Measurements from ENCODE around the gene GPC5. TPM values are rescaled to one million over a fixed set of nuclear protein-coding genes. Genes with fewer than 3 reads are reported as not detected.

The GPC5 gene
- total RNA-seq, 1 experiment from 2014 or later: 0.15 TPM

GRCh38 chr13:92225861-92226260, 827.4 kb downstream of the GPC5 start:
- Histone ChIP-seq H3K4me1 (ENCODE audit: insufficient read depth, low read length) (no peaks in the 10 kb centered on the region), H3K4me2 (ENCODE audit: insufficient read depth, insufficient read length, low read length) (no peak overlapping the region), H2BK12ac (ENCODE audit: insufficient read length, low read depth, low read length) (no peak overlapping the region), H2BK120ac (ENCODE audit: low read depth, low read length, poor library complexity, severe bottlenecking) (no peak overlapping the region), H4K91ac (ENCODE audit: insufficient read length, low read depth, low read length) (no peak overlapping the region), H2AFZ (ENCODE audit: low read length) (no peak overlapping the region), H3T11ph (ENCODE audit: low read length) (no peak overlapping the region), H3K23me2 (ENCODE audit: insufficient read length, low read depth, low read length, poor library complexity, severe bottlenecking) (no peaks in the 10 kb centered on the region), H3K14ac (ENCODE audit: insufficient read depth, low read length) (no peak overlapping the region), H3K27ac (ENCODE audit: insufficient read length, low read depth, low read length) (no peak overlapping the region), H2BK5ac (ENCODE audit: insufficient read length, low read length) (no peak overlapping the region), H3K4ac (ENCODE audit: low read depth, low read length) (no peak overlapping the region), H4K5ac (ENCODE audit: insufficient read length, low read depth, low read length) (no peak overlapping the region), H4K20me1 (ENCODE audit: control insufficient read depth, insufficient read depth, insufficient read length) (no peaks in the 10 kb centered on the region), H3K9ac (ENCODE audit: extremely low read depth, insufficient read length, low read length) (no peak overlapping the region), H3K79me2 (ENCODE audit: insufficient read depth, low read length) (no peaks in the 10 kb centered on the region), H3K23ac (ENCODE audit: insufficient read length, low read depth, low read length) (no peak overlapping the region), H4K8ac (replicated peaks; ENCODE audit: insufficient read length, low read depth, low read length) (no peak overlapping the region), H2BK20ac (ENCODE audit: low read depth, low read length, poor library complexity, severe bottlenecking) (no peak overlapping the region), H3K79me1 (ENCODE audit: insufficient read depth, low read depth, low read length, poor library complexity, severe bottlenecking) (no peaks in the 10 kb centered on the region), H2BK15ac (ENCODE audit: low read depth, low read length) (no peak overlapping the region), H3K56ac (ENCODE audit: insufficient read length, low read depth, low read length) (no peak overlapping the region), H3K27me3 (ENCODE audit: insufficient read depth, low read length) (no peaks in the 10 kb centered on the region), H2AK5ac (ENCODE audit: insufficient read length, low read length) (no peak overlapping the region), H3K18ac (ENCODE audit: insufficient read length, low read depth, low read length) (no peak overlapping the region), H3K9me3 (ENCODE audit: control insufficient read depth, low read depth, low read length) (no peaks in the 10 kb centered on the region)
- H3K27ac Mint-ChIP-seq: no peak overlapping the region
- DNase-seq: no peak
- WGBS (ENCODE audit: extremely low coverage, insufficient read length, low lambda C conversion rate): no CpG with 5 or more reads among the region's 2 CpGs
- H3K4me3 Mint-ChIP-seq: no peak overlapping the region
- TF ChIP-seq CTCF (conservative IDR thresholded peaks at IDR 0.05): no peak
- H3K27me3 Mint-ChIP-seq (ENCODE audit: low read depth): no peaks in the 10 kb centered on the region
- H3K4me1 Mint-ChIP-seq: no peaks in the 10 kb centered on the region
- no peaks in the 10 kb centered on the region for H3K9me3 Mint-ChIP-seq
- no peaks in the 10 kb centered on the region for H3K36me3 Mint-ChIP-seq (ENCODE audit: insufficient read depth in 1 of 3, low read depth in 3 of 3)

Measured in H9 (cell line).